ENCODE results near the gene FN3KRP. TPM values are rescaled to one million over a fixed set of nuclear protein-coding genes. Genes with fewer than 3 reads are reported as not detected.
A peak's percentile ranks its signal among the peaks of the same experiment; 100 is the strongest.

The FN3KRP gene
- total and polyA plus RNA-seq, 4 donors = 26.3 to 59.4 (median 41.8) TPM

- H3K4me3 ChIP-seq (ENCODE audit: low read depth, low read length) = peak within 1 kb of the TSS; percentile 66
- H3K27me3 ChIP-seq (ENCODE audit: control insufficient read depth, insufficient read depth, low read length) = no peaks in the 10 kb centered on the region
- H3K27ac ChIP-seq (ENCODE audit: low read depth, low read length) = peak within 1 kb of the TSS; percentile 67
- peaks cover 20% of the 10 kb centered on the region for H3K36me3 ChIP-seq (ENCODE audit: control insufficient read depth, insufficient read depth, low read length)
- WGBS (ENCODE audit: insufficient coverage) = 0% methylated on average over 97 of the region's 114 CpGs
- peak; percentile 90 to 98 (median 92) for DNase-seq (ENCODE audit: low read depth in 4 of 6, low spot score in 6 of 6)
- peaks cover 27% of the 10 kb centered on the region for H3K4me1 ChIP-seq (ENCODE audit: control insufficient read depth, insufficient read depth, low read length)
- no peaks in the 10 kb centered on the region for H3K9me3 ChIP-seq (ENCODE audit: control insufficient read depth, insufficient read depth, low read length)
These were observed 35.3 kb downstream of the FN3KRP start, which contains the start of gene TBCD for GRCh38 chr17:82751571-82752370. Gene TBCD (plus strand): TSS chr17:82752065. CDS start chr17:82752194, 129 bp downstream.

GRCh38 chr17:82752371-82753200 is 36.1 kb downstream of the FN3KRP start:
- Histone ChIP-seq H3K36me3 (ENCODE audit: control insufficient read depth, insufficient read depth, low read length) (peaks cover 26% of the 10 kb centered on the region), H3K4me3 (ENCODE audit: low read depth, low read length) (peak overlapping the region; percentile 66), H3K27me3 (ENCODE audit: control insufficient read depth, insufficient read depth, low read length) (no peaks in the 10 kb centered on the region), H3K4me1 (ENCODE audit: control insufficient read depth, insufficient read depth, low read length) (peaks cover 27% of the 10 kb centered on the region), H3K27ac (ENCODE audit: low read depth, low read length) (peak overlapping the region; percentile 15), H3K9me3 (ENCODE audit: control insufficient read depth, insufficient read depth, low read length) (no peaks in the 10 kb centered on the region)
- DNase-seq (ENCODE audit: low read depth in 4 of 6, low spot score in 6 of 6) = peak in 2 of 6 donors; percentile 21 to 39
- under 1% methylated on average over 69 of the region's 72 CpGs for WGBS (ENCODE audit: insufficient coverage)

GRCh38 chr17:82753201-82753464 is 36.6 kb downstream of the FN3KRP start:
- DNase-seq (ENCODE audit: low read depth in 4 of 6, low spot score in 6 of 6) = no peak
- Histone ChIP-seq H3K4me3 (ENCODE audit: low read depth, low read length) (peak overlapping the region; percentile 66), H3K9me3 (ENCODE audit: control insufficient read depth, insufficient read depth, low read length) (no peaks in the 10 kb centered on the region), H3K27me3 (ENCODE audit: control insufficient read depth, insufficient read depth, low read length) (no peaks in the 10 kb centered on the region), H3K4me1 (ENCODE audit: control insufficient read depth, insufficient read depth, low read length) (peaks cover 27% of the 10 kb centered on the region), H3K36me3 (ENCODE audit: control insufficient read depth, insufficient read depth, low read length) (peaks cover 28% of the 10 kb centered on the region), H3K27ac (ENCODE audit: low read depth, low read length) (no peak overlapping the region)
- WGBS (ENCODE audit: insufficient coverage) = 33% methylated on average over 8 of the region's 8 CpGs

GRCh38 chr17:82754297-82755208 is 38.0 kb downstream of the FN3KRP start:
- H3K36me3 ChIP-seq (ENCODE audit: control insufficient read depth, insufficient read depth, low read length) = peaks cover 22% of the 10 kb centered on the region
- no peak overlapping the region for H3K27ac ChIP-seq (ENCODE audit: low read depth, low read length)
- no peak overlapping the region for H3K4me3 ChIP-seq (ENCODE audit: low read depth, low read length)
- H3K27me3 ChIP-seq (ENCODE audit: control insufficient read depth, insufficient read depth, low read length) = no peaks in the 10 kb centered on the region
- WGBS (ENCODE audit: insufficient coverage) = 52% methylated on average over 16 of the region's 19 CpGs
- peaks cover 27% of the 10 kb centered on the region for H3K4me1 ChIP-seq (ENCODE audit: control insufficient read depth, insufficient read depth, low read length)
- no peaks in the 10 kb centered on the region for H3K9me3 ChIP-seq (ENCODE audit: control insufficient read depth, insufficient read depth, low read length)
- peak in 2 of 6 donors; percentile 31 to 53 for DNase-seq (ENCODE audit: low read depth in 4 of 6, low spot score in 6 of 6)

GRCh38 chr17:82756166-82756565 is 39.7 kb downstream of the FN3KRP start:
- Histone ChIP-seq H3K4me1 (ENCODE audit: control insufficient read depth, insufficient read depth, low read length) (peaks cover 27% of the 10 kb centered on the region), H3K9me3 (ENCODE audit: control insufficient read depth, insufficient read depth, low read length) (no peaks in the 10 kb centered on the region), H3K27ac (ENCODE audit: low read depth, low read length) (no peak overlapping the region), H3K27me3 (ENCODE audit: control insufficient read depth, insufficient read depth, low read length) (no peaks in the 10 kb centered on the region), H3K36me3 (ENCODE audit: control insufficient read depth, insufficient read depth, low read length) (peaks cover 24% of the 10 kb centered on the region), H3K4me3 (ENCODE audit: low read depth, low read length) (no peak overlapping the region)
- no peak for DNase-seq (ENCODE audit: low read depth in 4 of 6, low spot score in 6 of 6)
- WGBS (ENCODE audit: insufficient coverage) = 94% methylated on average over 5 of the region's 7 CpGs

GRCh38 chr17:82765371-82765770 is 48.9 kb downstream of the FN3KRP start:
- 60% methylated on average over 9 of the region's 13 CpGs for WGBS (ENCODE audit: insufficient coverage)
- no peak overlapping the region for H3K27ac ChIP-seq (ENCODE audit: low read depth, low read length)
- peaks cover 47% of the 10 kb centered on the region for H3K36me3 ChIP-seq (ENCODE audit: control insufficient read depth, insufficient read depth, low read length)
- H3K4me3 ChIP-seq (ENCODE audit: low read depth, low read length) = no peak overlapping the region
- H3K27me3 ChIP-seq (ENCODE audit: control insufficient read depth, insufficient read depth, low read length) = no peaks in the 10 kb centered on the region
- peaks cover 4% of the 10 kb centered on the region for H3K4me1 ChIP-seq (ENCODE audit: control insufficient read depth, insufficient read depth, low read length)
- DNase-seq (ENCODE audit: low read depth in 4 of 6, low spot score in 6 of 6) = no peak
- H3K9me3 ChIP-seq (ENCODE audit: control insufficient read depth, insufficient read depth, low read length) = no peaks in the 10 kb centered on the region

GRCh38 chr17:82767041-82767754 is 50.7 kb downstream of the FN3KRP start:
- DNase-seq (ENCODE audit: low read depth in 4 of 6, low spot score in 6 of 6) = peak in 1 of 6 donors; percentile 43
- WGBS (ENCODE audit: insufficient coverage) = 91% methylated on average over 16 of the region's 24 CpGs
- no peaks in the 10 kb centered on the region for H3K9me3 ChIP-seq (ENCODE audit: control insufficient read depth, insufficient read depth, low read length)

GRCh38 chr17:82769041-82769440 is 52.5 kb downstream of the FN3KRP start:
- Histone ChIP-seq H3K9me3 (ENCODE audit: control insufficient read depth, insufficient read depth, low read length) (no peaks in the 10 kb centered on the region), H3K4me3 (ENCODE audit: low read depth, low read length) (no peak overlapping the region), H3K27ac (ENCODE audit: low read depth, low read length) (no peak overlapping the region), H3K4me1 (ENCODE audit: control insufficient read depth, insufficient read depth, low read length) (peaks cover 4% of the 10 kb centered on the region), H3K36me3 (ENCODE audit: control insufficient read depth, insufficient read depth, low read length) (peaks cover 67% of the 10 kb centered on the region), H3K27me3 (ENCODE audit: control insufficient read depth, insufficient read depth, low read length) (no peaks in the 10 kb centered on the region)
- WGBS (ENCODE audit: insufficient coverage) = 95% methylated on average over 6 of the region's 7 CpGs
- DNase-seq (ENCODE audit: low read depth in 4 of 6, low spot score in 6 of 6) = no peak

More at GRCh38 chr17:82767041-82767754, 50.7 kb downstream of the FN3KRP start:
- Histone ChIP-seq H3K27ac (ENCODE audit: low read depth, low read length) (no peak overlapping the region), H3K36me3 (ENCODE audit: control insufficient read depth, insufficient read depth, low read length) (peaks cover 57% of the 10 kb centered on the region), H3K4me1 (ENCODE audit: control insufficient read depth, insufficient read depth, low read length) (peaks cover 4% of the 10 kb centered on the region), H3K27me3 (ENCODE audit: control insufficient read depth, insufficient read depth, low read length) (no peaks in the 10 kb centered on the region), H3K4me3 (ENCODE audit: low read depth, low read length) (no peak overlapping the region)

Measured in spinal cord (tissue), 10 donors.